Adrenal gland (tissue), 12 donors: ENCODE measurements around the gene PHF3. TPM values are rescaled to one million over a fixed set of nuclear protein-coding genes. Genes with fewer than 3 reads are reported as not detected.
A peak's percentile ranks its signal among the peaks of the same experiment; 100 is the strongest.

ENCODE experiments used
- DNase-seq, 7 donors: peaks; one replicate each; pipeline ENCODE4 v3.0.0-alpha.2; 2019 to 2020
- H3K27ac ChIP-seq, 5 donors: fragments of 200-600 bp; sonication (generic) in 4 of 5; 1 replicate in 3 of 5; 2 replicates in 2 of 5; pipeline versions ENCODE4 v1.5.1 to v1.8.0; 2016 to 2020; ENCODE audit warnings: mild to moderate bottlenecking in 1 of 5
- H3K27me3 ChIP-seq: fragments of 200-600 bp; 2 replicates; pipeline ENCODE4 v1.8.0; 2021
- H3K36me3 ChIP-seq, 2 donors: fragments of 200-600 bp; replicated peaks in 1 of 2; 1 replicate in 1 of 2; 2 replicates in 1 of 2; pipeline versions ENCODE4 v1.5.1 to v1.8.0; 2018 to 2022
- H3K4me1 ChIP-seq, 2 donors: fragments of 200-600 bp; replicated peaks in 1 of 2; 1 replicate in 1 of 2; 2 replicates in 1 of 2; pipeline versions ENCODE4 v1.5.1 to v1.8.0; 2018 to 2021
- H3K4me3 ChIP-seq, 4 donors: fragments of 200-600 bp; sonication (generic) in 3 of 4; one replicate each; pipeline ENCODE4 v1.5.1; 2016 to 2018
- H3K9me3 ChIP-seq, 3 donors: fragments of 200-600 bp; sonication (generic) in 1 of 3; replicated peaks in 1 of 3; 1 replicate in 2 of 3; 2 replicates in 1 of 3; pipeline versions ENCODE4 v1.5.1 to v1.8.0; 2016 to 2021
- POLR2A ChIP-seq, 2 donors: fragments of 450-650 bp; IDR thresholded peaks; one replicate each; pipeline ENCODE4 v1.6.1; 2017; ENCODE audit warnings: antibody characterized with exemption in 2 of 2, mild to moderate bottlenecking in 2 of 2, moderate library complexity in 1 of 2
- WGBS, 4 donors: extraction: QIAGEN DNeasy Blood & Tissue Kit in 2 of 4; methylation state at CpG; one replicate each; pipeline versions ENCODE4 v1.1.5 to v1.1.7; 2013 to 2017; 5-methylcytosine and 5-hydroxymethylcytosine counted together
- intact Hi-C, 2 donors: fragments of 100-400 bp; cut with DNase I; formaldehyde crosslinking; loops; one replicate each; pipeline versions ENCODE4 v1.14.1 to v1.15.0; 2022 to 2023
- polyA plus RNA-seq, 3 donors: library from polyadenylated mRNA; stranded (reverse); fragments of 200-250 nt in 2 of 3; fragments of 350-450 nt in 1 of 3; fragmentation: Illumina TruSeq in 1 of 3; extraction: RNeasy Lipid Tissue Mini Kit (QIAGEN cat#74804) in 1 of 3; gene quantifications; one replicate each; pipeline ENCODE4 v1.2.3, GENCODE V29; 2013 to 2014
- small RNA-seq, 2 donors: library from RNA; depleted of rRNA; stranded (forward); fragments of <200 nt; gene quantifications; one replicate each; pipeline ENCODE3, GENCODE V24; 2016
- total RNA-seq, 9 donors: library from RNA; depleted of rRNA in 4 of 9; stranded (reverse); fragments of >200 nt in 4 of 9; fragments of 120-200 nt in 1 of 9; fragmentation: NEBNext Ultra II Directional in 1 of 9; extraction: Animal tissue kit (Norgen Biotek cat#: 25700) in 1 of 9; gene quantifications; one replicate each; pipeline versions ENCODE4 v1.1.0 to v1.2.4, GENCODE V29; 2013 to 2023
- TF ChIP-seq, protein P1 (sequence below), 6 experiments: fragments of 450-650 bp in 4 of 6; fragments of 200-600 bp in 2 of 6; sonication (generic) in 1 of 6; IDR thresholded peaks; 1 replicate in 5 of 6; 2 replicates in 1 of 6; pipeline versions ENCODE4 v1.5.1 to v1.8.0; 2016 to 2021; ENCODE audit warnings: antibody characterized with exemption in 6 of 6, mild to moderate bottlenecking in 2 of 6, moderate library complexity in 1 of 6
- donor health status: healthy with polysubstance abuse.
- donor health status: Bipolar disorder and iron deficiency.
- donor health status: DM: yes; HTN: yes; CAD: no.
- donor health status: DM: no; HTN: no; CAD: no.
- donor health status: DM: no; HTN: no; CAD: no.
- donor health status: DM: yes; HTN: yes; CAD: no.

The PHF3 gene
- total and polyA plus RNA-seq, 12 donors: 9.7 to 104 (median 57.0) TPM

DNA sequence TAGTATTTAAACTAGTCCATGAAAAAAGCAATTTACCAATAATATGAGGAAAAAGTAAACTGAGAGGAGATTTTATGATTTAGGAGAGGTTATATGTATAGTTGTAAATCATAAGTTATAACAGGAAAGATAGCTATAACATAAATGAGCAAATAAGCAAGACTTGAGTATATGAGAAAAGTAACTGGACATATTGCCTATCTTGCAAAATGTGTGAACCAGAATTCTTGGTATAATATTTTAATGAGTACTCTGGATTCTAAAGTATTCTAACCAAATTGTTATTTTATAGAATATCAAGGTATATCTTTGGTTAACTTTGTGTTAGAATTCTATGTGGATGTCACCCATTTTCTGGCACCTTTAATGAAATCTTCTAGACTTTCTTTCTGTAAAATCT is 124.6 kb downstream of the PHF3 start:
- no peak overlapping the region for H3K4me3 ChIP-seq
- DNase-seq: no peak
- no peak for TF ChIP-seq POLR2A (IDR thresholded peaks at IDR 0.05)
- TF ChIP-seq, protein P1, sequence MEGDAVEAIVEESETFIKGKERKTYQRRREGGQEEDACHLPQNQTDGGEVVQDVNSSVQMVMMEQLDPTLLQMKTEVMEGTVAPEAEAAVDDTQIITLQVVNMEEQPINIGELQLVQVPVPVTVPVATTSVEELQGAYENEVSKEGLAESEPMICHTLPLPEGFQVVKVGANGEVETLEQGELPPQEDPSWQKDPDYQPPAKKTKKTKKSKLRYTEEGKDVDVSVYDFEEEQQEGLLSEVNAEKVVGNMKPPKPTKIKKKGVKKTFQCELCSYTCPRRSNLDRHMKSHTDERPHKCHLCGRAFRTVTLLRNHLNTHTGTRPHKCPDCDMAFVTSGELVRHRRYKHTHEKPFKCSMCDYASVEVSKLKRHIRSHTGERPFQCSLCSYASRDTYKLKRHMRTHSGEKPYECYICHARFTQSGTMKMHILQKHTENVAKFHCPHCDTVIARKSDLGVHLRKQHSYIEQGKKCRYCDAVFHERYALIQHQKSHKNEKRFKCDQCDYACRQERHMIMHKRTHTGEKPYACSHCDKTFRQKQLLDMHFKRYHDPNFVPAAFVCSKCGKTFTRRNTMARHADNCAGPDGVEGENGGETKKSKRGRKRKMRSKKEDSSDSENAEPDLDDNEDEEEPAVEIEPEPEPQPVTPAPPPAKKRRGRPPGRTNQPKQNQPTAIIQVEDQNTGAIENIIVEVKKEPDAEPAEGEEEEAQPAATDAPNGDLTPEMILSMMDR (IDR thresholded peaks at IDR 0.05): no peak
- H3K27ac ChIP-seq: no peak overlapping the region
- peaks cover 0 to 6% (median 0%) of the 10 kb centered on the region in 3 donors for H3K9me3 ChIP-seq
- intact Hi-C loops: loop anchor here (5.0 to 10.0 kb wide), 2 partner anchors 163 to 415 kb away; no protein-coding TSS in a partner anchor
- H3K36me3 ChIP-seq: no peaks in the 10 kb centered on the region
- no peaks in the 10 kb centered on the region for H3K4me1 ChIP-seq
- no peaks in the 10 kb centered on the region for H3K27me3 ChIP-seq

DNA sequence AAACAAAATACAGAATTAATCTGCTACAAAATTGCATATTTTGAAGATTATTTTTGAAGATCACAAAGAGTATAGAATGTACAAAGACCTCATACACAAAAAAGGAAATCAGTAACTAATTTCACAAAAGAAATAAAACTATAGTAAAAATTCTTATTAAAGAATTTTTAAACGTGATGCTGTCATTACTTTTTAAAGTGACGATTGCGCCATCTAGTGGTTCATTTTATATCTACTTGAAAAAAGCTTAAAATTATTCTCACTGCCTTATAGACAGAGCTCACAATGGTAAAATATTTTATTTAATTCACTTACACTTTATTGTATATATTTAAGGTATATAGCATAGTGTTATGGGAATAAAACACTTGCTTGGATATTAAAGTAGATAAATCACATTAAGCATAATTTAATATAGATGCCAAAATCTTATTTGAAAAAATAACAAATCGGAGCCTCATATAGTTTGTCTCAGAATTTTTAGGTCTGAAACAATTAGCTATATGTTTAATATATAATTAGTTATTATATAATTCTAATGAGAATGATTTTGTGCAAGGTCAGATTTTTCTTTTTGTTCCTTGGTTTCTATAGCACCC is 128.8 kb downstream of the PHF3 start:
- no peak overlapping the region for H3K27ac ChIP-seq
- TF ChIP-seq, protein P1 (IDR thresholded peaks at IDR 0.05): peak; percentile 48 to 81 (median 70)
- TF ChIP-seq POLR2A (IDR thresholded peaks at IDR 0.05): no peak
- no peaks in the 10 kb centered on the region for H3K36me3 ChIP-seq
- no peaks in the 10 kb centered on the region for H3K4me1 ChIP-seq
- 24 to 26% (median 25%) methylated on average over 4 of the region's 4 CpGs for WGBS, 4 donors
- intact Hi-C loops: loop anchor here (5.0 to 10.0 kb wide), 2 partner anchors 167 to 420 kb away; no protein-coding TSS in a partner anchor
- H3K4me3 ChIP-seq: no peak overlapping the region
- H3K27me3 ChIP-seq: no peaks in the 10 kb centered on the region
- no peak for DNase-seq
- no peaks in the 10 kb centered on the region for H3K9me3 ChIP-seq

Small RNA genes within 50 kb of the gene (small RNA-seq; reads per million reads assigned to genes)
- gene AL513043.1: 0 reads per million in 2 donors

Other genes with a start within 250 kb of the PHF3 start
- gene PTP4A1, start 63.3 kb upstream of the PHF3 start, total RNA-seq: 100 to 1,000 TPM in 4 of 9 donors, 10 to 100 TPM in 5; 20.9 to 194 (median 69.6) TPM
- 100 to 1,000 TPM in 1 of 3 donors, 10 to 100 TPM in 1, 1 to 10 TPM in 1; 5.7 to 134 (median 21.2) TPM for gene PTP4A1, start 63.3 kb upstream of the PHF3 start, polyA plus RNA-seq